ENCODE data around the gene CFAP77.

CFAP77 gene

DNA sequence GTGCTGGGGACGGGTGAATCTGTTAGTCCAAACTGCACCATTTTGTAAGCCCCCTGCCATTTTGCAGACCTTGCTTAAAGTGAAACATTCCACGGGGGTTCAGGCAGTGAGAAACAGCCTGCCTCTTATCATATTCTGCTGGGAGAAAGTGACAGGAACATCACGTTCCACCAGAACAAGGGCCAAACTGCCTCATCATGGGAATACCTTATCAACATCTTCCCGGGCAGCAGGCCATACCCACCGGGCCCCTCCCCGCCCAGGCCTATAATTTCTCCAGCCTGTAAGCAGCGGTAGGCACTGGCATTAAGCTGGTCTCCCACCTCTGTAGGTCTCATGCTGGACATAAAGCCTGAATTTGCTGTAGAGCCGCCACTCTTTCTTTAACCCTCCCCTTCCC lies 1.5 kb upstream of the CFAP77 start:
- no peak for TF ChIP-seq CTCF (IDR thresholded peaks at IDR 0.05; ENCODE audit: low read length, missing control alignments)
- H3K4me3 ChIP-seq (replicated peaks; ENCODE audit: low read depth, low read length) = no peak overlapping the region
- DNase-seq (ENCODE audit: low read depth) = no peak

DNA sequence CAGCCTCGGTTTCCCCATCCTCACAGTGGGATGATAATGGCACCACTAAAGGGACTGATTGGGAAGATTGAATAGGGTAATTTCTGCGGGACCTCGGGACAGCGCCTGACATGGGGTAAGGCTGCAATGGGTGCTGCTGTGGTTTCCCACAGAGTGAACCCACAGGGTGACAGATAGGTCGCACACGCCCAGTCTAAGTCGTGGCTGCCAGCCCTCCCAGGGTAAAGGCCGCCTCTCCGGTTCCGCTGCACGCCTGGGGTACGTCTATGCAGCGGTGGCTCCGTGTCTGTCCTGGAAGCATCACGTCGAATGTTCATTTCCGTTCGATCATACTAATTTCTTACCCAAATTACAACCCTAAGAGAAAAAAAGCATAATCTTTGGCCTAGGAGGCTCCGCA lies 631 bp downstream of the CFAP77 start:
- no peak for DNase-seq (ENCODE audit: low read depth)

GRCh38 chr9:132411091-132411508 lies 1.1 kb downstream of the CFAP77 start:
- TF ChIP-seq CTCF (IDR thresholded peaks at IDR 0.05; ENCODE audit: low read length, missing control alignments) = peak; percentile 48
- DNase-seq (ENCODE audit: low read depth) = peak; percentile 27
- no peak overlapping the region for H3K4me3 ChIP-seq (replicated peaks; ENCODE audit: low read depth, low read length)

More for the DNA sequence above, 631 bp downstream of the CFAP77 start:
- peak overlapping the region; percentile 56 for H3K4me3 ChIP-seq (replicated peaks; ENCODE audit: low read depth, low read length)
- no peak for TF ChIP-seq CTCF (IDR thresholded peaks at IDR 0.05; ENCODE audit: low read length, missing control alignments)

- DNase-seq (ENCODE audit: low read depth) = peak; percentile 14
- no peak overlapping the region for H3K4me3 ChIP-seq (replicated peaks; ENCODE audit: low read depth, low read length)
- peak; percentile 65 for TF ChIP-seq CTCF (IDR thresholded peaks at IDR 0.05; ENCODE audit: low read length, missing control alignments)
Observed at GRCh38 chr9:132412089-132412488, 2.1 kb downstream of the CFAP77 start.

DNA sequence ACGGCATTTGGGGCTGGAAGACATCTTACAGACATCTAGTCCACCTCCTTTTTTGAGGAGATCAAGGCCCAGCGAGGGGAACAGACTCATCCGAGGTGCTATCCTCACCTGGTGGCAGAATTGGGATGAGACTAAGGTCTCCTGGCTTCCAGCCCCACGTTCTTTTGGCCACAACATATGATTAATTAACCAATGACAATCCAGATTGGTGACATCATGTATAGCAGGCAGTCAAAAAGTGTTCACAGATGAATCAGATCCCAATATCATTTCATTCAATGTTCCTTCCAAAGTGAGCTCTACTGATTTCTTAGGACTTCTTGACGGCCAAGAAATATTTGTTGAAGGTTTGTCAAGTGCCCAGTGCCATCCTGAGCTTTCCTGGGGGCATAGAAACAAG lies 3.9 kb downstream of the CFAP77 start:
- no peak for TF ChIP-seq CTCF (IDR thresholded peaks at IDR 0.05; ENCODE audit: low read length, missing control alignments)
- no peak for DNase-seq (ENCODE audit: low read depth)

DNA sequence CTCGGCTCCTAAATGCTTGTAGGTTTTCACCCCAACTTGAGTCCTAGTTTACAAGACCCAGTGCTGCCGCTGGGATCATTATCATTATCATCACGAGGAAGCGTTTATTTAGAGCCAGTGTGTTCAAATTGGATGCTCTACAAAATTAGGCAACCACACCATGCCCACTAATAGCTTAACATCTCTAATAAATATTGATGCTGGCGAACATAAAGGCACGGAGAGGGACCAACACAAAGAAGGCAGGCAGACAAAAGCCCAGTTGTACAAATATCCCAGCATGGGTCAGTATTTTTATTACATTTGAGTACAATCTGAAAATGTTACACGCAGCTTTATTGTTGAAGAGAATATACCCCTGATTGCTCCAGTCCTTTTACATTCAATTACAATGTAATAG lies 4.7 kb downstream of the CFAP77 start:
- DNase-seq (ENCODE audit: low read depth) = no peak

More for the DNA sequence above, 3.9 kb downstream of the CFAP77 start:
- no peak overlapping the region for H3K4me3 ChIP-seq (replicated peaks; ENCODE audit: low read depth, low read length)

More for the DNA sequence above, 4.7 kb downstream of the CFAP77 start:
- no peak for TF ChIP-seq CTCF (IDR thresholded peaks at IDR 0.05; ENCODE audit: low read length, missing control alignments)
- H3K4me3 ChIP-seq (replicated peaks; ENCODE audit: low read depth, low read length) = no peak overlapping the region
